Skeletal muscle tissue (tissue), 4 donors: ENCODE measurements around the gene BRAF. TPM values are rescaled to one million over a fixed set of nuclear protein-coding genes. Genes with fewer than 3 reads are reported as not detected.
"Not testable (repeated sequence)": the region's sequence is repeated elsewhere in the genome, so short reads cannot be mapped to it uniquely, and the experiment has no call there.

Source experiments
- H3K27ac ChIP-seq: one replicate; pipeline ENCODE4 v1.7.0; 2013; ENCODE audit warnings: mild to moderate bottlenecking, low read depth, low read length, inconsistent platforms
- H3K27me3 ChIP-seq, 3 donors: one replicate each; pipeline ENCODE4 v1.7.0; 2013; ENCODE audit warnings: low read length in 3 of 3; ENCODE audit not compliant: control insufficient read depth in 3 of 3, insufficient read depth in 3 of 3
- H3K36me3 ChIP-seq, 3 donors: one replicate each; pipeline ENCODE4 v1.7.0; 2013; ENCODE audit warnings: low read length in 3 of 3; ENCODE audit not compliant: control insufficient read depth in 3 of 3, insufficient read depth in 3 of 3
- H3K4me1 ChIP-seq, 3 donors: one replicate each; pipeline ENCODE4 v1.7.0; 2013; ENCODE audit warnings: low read length in 3 of 3, mild to moderate bottlenecking in 3 of 3; ENCODE audit not compliant: control insufficient read depth in 3 of 3, insufficient read depth in 3 of 3
- H3K4me3 ChIP-seq, 3 donors: one replicate each; pipeline ENCODE4 v1.7.0; 2013; ENCODE audit warnings: low read length in 3 of 3
- H3K9ac ChIP-seq, 3 donors: one replicate each; pipeline ENCODE4 v1.7.0; 2013; ENCODE audit warnings: low read length in 3 of 3, mild to moderate bottlenecking in 3 of 3, moderate library complexity in 2 of 3, low read depth in 1 of 3
- H3K9me3 ChIP-seq, 3 donors: one replicate each; pipeline ENCODE4 v1.7.0; 2013; ENCODE audit warnings: low read length in 3 of 3; ENCODE audit not compliant: control insufficient read depth in 3 of 3
- total RNA-seq: library from RNA; depleted of rRNA; stranded (reverse); fragments of >200 nt; gene quantifications from one replicate; pipeline ENCODE4 v1.2.3, GENCODE V29; 2014
- donor health status: Osteomylitis.

BRAF gene
- total RNA-seq, 1 donor from 2014 or later, result 38.6 TPM

- H3K36me3 ChIP-seq, result no peaks in the 10 kb centered on the region
- H3K27me3 ChIP-seq, result no peaks in the 10 kb centered on the region
- no peak overlapping the region for H3K27ac ChIP-seq
- H3K4me3 ChIP-seq, result no peak overlapping the region
- H3K4me1 ChIP-seq, result peaks cover 0 to 10% (median 9%) of the 10 kb centered on the region in 3 donors
- no peak overlapping the region for H3K9ac ChIP-seq
- no peaks in the 10 kb centered on the region for H3K9me3 ChIP-seq
Measured at GRCh38 chr7:140918236-140918635, 6.5 kb downstream of the BRAF start.

- Histone ChIP-seq H3K4me1 (peaks cover 0 to 6% (median 5%) of the 10 kb centered on the region in 3 donors), H3K27ac (no peak overlapping the region), H3K9ac (no peak overlapping the region), H3K9me3 (no peaks in the 10 kb centered on the region), H3K27me3 (no peaks in the 10 kb centered on the region), H3K4me3 (no peak overlapping the region), H3K36me3 (no peaks in the 10 kb centered on the region)
Measured at GRCh38 chr7:140917258-140917657, 7.5 kb downstream of the BRAF start.

GRCh38 chr7:140915935-140916555, 8.7 kb downstream of the BRAF start:
- H3K27ac ChIP-seq, result no peak overlapping the region

GRCh38 chr7:140914083-140914482, 10.6 kb downstream of the BRAF start:
- Histone ChIP-seq H3K9ac (no peak overlapping the region), H3K27me3 (no peaks in the 10 kb centered on the region), H3K4me1 (no peaks in the 10 kb centered on the region), H3K4me3 (no peak overlapping the region), H3K36me3 (no peaks in the 10 kb centered on the region), H3K27ac (no peak overlapping the region), H3K9me3 (no peaks in the 10 kb centered on the region)

More at GRCh38 chr7:140915935-140916555, 8.7 kb downstream of the BRAF start:
- Histone ChIP-seq H3K27me3 (no peaks in the 10 kb centered on the region), H3K4me3 (no peak overlapping the region), H3K9ac (no peak overlapping the region), H3K4me1 (no peaks in the 10 kb centered on the region), H3K9me3 (no peaks in the 10 kb centered on the region), H3K36me3 (no peaks in the 10 kb centered on the region)

GRCh38 chr7:140913596-140913928, 11.2 kb downstream of the BRAF start:
- H3K27me3 ChIP-seq, H3K4me3 ChIP-seq, H3K36me3 ChIP-seq, H3K9ac ChIP-seq, H3K4me1 ChIP-seq, H3K27ac ChIP-seq, H3K9me3 ChIP-seq: not testable (repeated sequence)

- peaks cover 0 to 3% (median 0%) of the 10 kb centered on the region in 3 donors for H3K4me1 ChIP-seq
- no peak overlapping the region for H3K9ac ChIP-seq
- H3K4me3 ChIP-seq, result no peak overlapping the region
- H3K27ac ChIP-seq, result no peak overlapping the region
- H3K27me3 ChIP-seq, result no peaks in the 10 kb centered on the region
- H3K36me3 ChIP-seq, result no peaks in the 10 kb centered on the region
- H3K9me3 ChIP-seq, result no peaks in the 10 kb centered on the region
Measured at GRCh38 chr7:140911746-140912145, 13.0 kb downstream of the BRAF start.

- H3K4me1 ChIP-seq, result peaks cover 0 to 3% (median 0%) of the 10 kb centered on the region in 3 donors
- H3K4me3 ChIP-seq, result no peak overlapping the region
- no peaks in the 10 kb centered on the region for H3K36me3 ChIP-seq
- H3K27me3 ChIP-seq, result no peaks in the 10 kb centered on the region
- H3K9me3 ChIP-seq, result no peaks in the 10 kb centered on the region
- H3K9ac ChIP-seq, result no peak overlapping the region
- no peak overlapping the region for H3K27ac ChIP-seq
Measured at GRCh38 chr7:140909476-140910161, 15.1 kb downstream of the BRAF start.

GRCh38 chr7:140908361-140908760, 16.4 kb downstream of the BRAF start:
- no peak overlapping the region for H3K9ac ChIP-seq

GRCh38 chr7:140903741-140904480, 20.8 kb downstream of the BRAF start:
- Histone ChIP-seq H3K4me1 (peaks cover 0 to 3% (median 0%) of the 10 kb centered on the region in 3 donors), H3K4me3 (no peak overlapping the region), H3K27ac (no peak overlapping the region), H3K9me3 (no peaks in the 10 kb centered on the region), H3K27me3 (no peaks in the 10 kb centered on the region), H3K9ac (no peak overlapping the region), H3K36me3 (no peaks in the 10 kb centered on the region)

More at GRCh38 chr7:140908361-140908760, 16.4 kb downstream of the BRAF start:
- no peaks in the 10 kb centered on the region for H3K27me3 ChIP-seq
- H3K9me3 ChIP-seq, result no peaks in the 10 kb centered on the region
- H3K4me1 ChIP-seq, result peaks cover 0 to 3% (median 0%) of the 10 kb centered on the region in 3 donors
- no peaks in the 10 kb centered on the region for H3K36me3 ChIP-seq
- no peak overlapping the region for H3K4me3 ChIP-seq
- no peak overlapping the region for H3K27ac ChIP-seq
